DMS79 (cell line): ENCODE measurements around the gene UTP14A.
A peak's percentile ranks its signal among the peaks of the same experiment; 100 is the strongest.

Source experiments
- DNase-seq: peaks from one replicate; lab custom pipeline; 2025; lab: John Stamatoyannopoulos, UW

UTP14A gene

DNA sequence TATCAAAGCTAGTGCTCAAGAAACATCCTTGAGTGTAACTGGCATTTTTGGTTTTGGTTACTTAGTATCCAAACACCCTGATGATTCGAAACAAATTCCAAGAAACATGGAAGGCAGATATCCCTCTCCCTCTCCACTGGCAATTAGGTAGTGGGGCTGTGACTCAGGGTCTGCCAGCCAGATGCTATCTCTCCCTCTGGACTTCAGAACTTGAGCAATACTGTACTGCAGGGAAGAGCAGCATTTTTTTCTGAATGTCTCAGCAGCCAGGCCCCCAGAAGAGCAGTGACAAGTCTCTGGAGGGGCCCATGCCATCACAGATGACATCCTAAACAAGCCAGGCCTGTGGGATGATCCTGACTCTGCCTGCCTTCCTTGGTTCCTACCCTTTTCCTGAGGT, 39.2 kb downstream of the UTP14A start:
- no peak for DNase-seq

DNA sequence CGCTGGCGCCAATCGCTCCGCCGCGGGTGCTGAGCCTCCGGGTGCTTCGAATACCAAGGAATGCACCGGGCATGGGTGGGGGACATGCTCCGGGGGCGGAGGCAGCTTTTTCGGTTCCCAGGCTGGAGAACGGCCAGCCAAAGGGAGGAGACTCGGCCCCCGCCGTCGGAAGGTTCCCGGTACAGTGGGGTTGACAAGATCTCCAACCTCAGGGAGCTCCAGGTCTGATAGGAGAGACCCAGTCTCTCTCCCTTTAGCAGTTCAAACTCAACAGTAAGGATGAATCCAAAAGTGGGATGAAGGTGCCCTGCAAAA, 47.3 kb downstream of the UTP14A start:
- DNase-seq, result no peak

DNA sequence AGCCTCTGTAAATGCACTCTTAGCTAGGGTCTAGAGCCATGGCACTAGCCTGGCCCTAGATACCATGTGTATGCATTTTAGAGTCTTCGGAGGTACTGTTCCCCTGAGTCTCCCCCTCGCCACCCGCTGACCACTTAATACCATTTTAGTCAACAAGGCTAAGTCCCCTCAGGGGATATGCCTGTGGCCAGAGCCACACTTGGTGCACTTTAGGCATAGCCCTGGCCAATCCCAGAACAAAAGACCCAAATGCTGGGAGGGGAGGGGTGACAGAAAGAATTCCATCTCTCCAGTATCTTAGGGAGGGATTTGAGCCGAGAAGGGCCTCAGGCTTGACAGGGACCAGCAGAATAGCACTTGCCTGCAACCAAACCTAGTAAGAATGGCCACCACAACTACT, 47.9 kb downstream of the UTP14A start:
- no peak for DNase-seq

DNA sequence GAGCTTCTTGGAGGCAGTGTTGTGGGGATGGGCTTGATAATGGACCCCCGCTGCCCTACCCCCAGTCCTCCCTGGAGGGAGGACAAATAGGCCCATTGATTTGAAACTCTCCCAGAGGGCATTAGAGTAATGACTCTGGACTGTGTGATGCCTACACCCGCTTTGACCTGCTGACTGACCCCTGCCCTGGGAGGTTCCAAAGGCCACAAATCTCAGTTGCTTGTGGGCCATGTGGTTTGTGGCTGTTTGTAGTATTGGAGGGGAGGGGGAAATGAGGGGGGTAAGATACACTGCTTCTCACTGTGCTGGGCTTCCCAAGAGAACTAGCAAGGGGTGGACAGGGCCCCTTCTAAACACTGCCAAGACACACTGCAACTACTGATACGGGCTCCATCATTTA, 48.8 kb downstream of the UTP14A start:
- DNase-seq, result no peak

DNA sequence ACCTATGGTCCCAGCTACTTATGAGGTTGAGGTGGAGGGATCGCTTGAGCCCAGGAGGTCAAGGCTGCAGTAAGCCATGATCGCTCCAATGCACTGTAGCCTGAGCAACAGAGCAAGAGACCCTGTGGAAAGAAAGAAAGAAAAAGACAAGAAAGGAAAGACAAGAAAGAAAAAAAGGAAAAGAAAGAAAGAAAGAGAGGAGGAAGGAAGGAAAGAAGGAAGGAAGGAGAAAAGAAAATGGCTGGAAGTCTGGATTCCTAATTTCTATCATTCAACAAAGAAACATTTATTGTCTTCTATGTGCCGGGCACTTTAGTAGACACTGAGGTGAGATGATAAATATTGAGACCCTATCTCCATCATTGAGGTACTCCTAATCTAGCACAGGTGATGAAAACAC, 49.7 kb downstream of the UTP14A start:
- no peak for DNase-seq

DNA sequence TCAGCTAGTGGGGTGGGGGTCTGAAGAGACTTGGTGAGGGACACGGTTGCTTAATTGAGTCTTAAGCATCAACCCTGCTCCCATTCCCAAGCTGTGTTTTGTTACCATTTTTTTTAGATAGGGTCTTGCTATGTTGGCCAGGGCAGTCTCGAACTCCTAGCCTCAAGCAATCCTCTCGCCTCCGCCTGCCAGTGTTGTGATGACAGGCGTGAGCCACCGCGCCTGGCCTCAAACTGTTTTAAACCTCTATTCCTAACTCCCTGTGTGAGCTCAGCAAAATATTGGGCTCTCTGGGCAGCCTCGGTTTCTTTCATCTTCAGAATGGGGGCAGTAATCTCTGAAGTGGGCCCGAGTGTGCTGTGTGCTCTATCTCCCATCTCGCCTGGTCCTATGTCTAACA, 50.2 kb downstream of the UTP14A start:
- no peak for DNase-seq

DNA sequence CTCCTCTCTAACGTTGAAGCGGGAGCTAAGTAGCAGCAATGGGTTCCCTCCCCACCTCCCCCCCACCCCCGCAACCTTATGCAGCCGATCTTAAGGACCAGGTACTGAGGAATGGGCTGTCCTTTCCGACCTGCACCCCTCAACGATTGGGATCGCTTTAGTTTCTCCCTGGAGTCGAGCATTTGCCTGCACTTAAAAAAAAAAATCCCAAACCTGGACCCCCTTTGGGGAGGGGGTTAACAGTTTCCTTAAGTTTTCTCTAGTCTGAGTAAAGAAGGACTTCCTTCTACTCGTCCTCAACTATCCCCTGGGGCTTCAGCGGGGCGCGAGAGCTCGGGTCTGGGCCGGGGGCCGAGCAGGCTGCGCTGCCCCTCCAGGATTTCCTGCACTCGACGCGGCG, 50.8 kb downstream of the UTP14A start:
- DNase-seq, result no peak

DNA sequence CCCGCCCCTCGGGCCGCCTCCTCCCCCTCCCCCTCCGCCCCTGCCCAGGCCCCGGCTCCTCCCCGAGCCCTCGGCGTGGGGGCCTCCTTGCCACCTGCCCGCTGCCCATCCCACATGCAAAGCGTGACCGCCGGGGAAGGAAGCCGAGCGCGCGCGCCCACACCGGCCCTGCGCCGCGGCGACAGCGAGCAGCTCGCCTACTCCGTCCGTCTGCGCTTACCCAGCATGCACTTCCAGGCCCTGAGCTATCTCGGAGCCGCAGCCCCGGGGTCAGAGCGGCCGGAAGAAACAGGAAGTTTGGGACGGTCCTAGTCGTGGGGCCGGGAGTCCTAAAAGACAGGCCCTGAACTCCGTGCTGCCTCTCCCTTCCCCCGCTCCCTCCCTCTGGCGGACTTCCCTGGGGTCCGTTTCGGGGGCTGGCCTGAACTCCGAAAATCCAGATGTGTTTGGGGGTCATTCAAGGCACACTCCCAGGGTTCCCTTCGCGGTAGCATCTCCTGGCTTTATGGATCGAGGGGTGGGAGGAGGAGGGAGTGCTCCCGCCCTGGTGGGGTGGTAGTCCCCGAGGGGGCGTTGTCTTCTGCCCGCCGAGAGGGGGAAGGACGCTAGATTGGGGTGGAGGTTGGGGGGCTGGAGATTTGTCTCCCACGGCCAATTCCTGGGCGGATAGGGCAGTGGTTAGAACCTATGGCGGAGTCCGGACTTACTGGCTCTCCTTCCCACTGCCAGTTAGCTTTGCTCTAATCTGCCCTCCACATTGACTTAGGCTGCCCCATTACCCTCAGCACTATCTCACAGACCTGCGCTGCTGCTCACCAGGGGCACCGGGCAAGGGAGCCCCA, 51.5 kb downstream of the UTP14A start:
- DNase-seq, result peak; percentile 27

DNA sequence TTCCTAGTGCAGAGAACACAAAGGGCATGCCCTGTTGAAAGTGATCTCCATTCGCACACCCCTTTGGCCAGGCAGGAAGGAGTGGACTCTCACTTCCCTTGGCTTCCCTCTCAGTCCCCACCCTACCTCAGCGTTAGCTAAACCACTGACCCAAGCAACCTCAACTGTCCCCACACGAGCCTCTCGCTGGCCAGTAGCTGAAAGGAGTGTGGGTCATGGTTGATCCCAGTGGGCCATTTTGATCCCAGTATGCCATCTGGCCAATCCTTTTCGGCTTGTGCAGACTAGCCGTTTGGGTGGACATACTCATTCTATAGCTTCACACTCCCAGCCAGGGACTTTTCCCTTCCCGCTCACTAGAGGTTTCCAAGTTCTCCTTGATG, 52.1 kb downstream of the UTP14A start:
- no peak for DNase-seq

DNA sequence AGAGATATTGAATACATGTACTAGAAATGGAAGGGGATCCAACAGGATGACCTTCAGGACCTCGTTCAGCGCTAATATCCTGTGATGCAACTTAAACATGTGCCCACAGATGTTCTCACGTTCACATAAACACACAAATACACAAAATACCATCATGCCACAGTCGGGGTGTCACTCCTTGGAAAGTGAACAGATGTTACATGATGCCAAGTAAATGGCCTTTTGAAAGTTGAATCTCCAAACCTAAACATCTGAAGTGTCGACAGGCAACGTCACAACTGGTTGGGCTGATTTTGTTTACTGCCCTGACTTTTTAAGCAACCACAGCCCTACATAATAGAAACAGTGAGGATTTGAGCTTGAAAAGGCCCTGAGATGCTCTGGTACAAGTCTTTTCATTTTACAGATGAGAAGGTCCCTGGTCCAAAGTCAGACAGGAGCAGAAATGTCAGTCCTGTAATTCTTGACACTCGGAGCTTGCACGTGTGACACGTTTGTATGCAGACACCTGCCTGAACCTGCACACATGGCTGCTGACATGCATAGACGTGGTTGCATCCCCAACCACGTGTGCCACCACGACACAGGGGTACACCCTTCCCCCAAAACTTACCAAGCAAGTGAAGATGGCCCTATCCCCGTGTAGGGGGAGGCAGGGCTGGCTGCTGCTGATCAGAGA, 53.0 kb downstream of the UTP14A start:
- DNase-seq, result no peak

DNA sequence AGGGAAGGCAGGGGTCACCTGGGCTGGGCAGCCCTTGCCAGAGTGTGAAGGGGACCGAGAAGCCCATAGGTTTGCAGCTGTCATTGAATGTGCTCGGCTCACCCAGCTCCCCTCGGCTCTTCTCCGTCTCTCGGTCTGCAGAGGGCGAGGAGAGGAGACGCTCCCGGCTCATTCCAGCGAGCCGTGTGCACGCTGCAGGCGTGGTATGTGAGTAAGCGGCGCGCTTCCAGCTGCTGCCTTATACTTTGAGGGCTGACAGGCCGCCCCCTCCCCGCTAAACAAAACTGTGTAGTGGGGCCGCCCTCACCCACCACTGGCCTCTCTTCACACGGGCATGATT, 53.5 kb downstream of the UTP14A start:
- no peak for DNase-seq

DNA sequence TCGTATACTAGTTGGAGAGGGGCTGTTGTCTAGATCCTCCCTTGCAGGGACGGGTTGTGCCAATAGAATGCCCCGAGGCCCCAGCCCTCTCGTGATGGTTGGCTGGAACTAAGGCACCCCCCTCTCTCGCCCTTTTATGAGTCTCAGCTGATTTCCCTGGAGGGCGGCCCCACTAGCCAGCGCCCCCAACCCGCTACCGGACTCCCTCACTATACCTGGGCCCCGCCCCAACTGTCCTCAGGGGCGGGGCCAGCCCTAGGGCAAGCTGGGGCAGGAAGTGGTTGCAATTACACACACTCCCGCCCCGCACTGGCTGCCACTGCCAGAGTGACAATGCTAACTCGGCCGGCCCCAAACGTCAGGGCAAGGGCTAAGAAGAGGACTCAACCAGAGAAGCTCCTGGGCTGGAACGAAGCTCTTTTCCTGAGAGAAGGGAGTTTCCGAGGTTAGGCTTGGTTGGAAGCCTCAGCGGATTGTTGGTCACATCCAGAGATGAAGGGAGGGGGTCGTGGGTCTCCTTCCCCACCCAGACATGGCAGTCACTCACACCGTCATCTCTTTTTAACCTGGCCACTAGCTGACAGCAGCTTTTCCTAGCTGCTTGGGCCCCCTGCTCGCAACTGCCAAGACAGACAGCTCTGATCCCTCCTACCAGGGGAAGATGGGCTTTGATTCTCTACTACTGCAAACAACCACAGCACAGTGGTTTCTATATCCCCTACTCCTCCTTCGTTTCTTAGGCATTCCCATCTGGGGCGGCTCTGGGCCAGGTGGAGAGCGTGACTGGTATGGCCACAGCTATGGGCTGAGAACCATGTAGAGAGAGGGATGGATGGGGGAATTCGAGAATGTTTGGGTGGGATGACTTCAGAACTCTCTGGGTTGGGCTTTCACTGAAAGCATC, 55.5 kb downstream of the UTP14A start:
- peak; percentile 33 for DNase-seq

DNA sequence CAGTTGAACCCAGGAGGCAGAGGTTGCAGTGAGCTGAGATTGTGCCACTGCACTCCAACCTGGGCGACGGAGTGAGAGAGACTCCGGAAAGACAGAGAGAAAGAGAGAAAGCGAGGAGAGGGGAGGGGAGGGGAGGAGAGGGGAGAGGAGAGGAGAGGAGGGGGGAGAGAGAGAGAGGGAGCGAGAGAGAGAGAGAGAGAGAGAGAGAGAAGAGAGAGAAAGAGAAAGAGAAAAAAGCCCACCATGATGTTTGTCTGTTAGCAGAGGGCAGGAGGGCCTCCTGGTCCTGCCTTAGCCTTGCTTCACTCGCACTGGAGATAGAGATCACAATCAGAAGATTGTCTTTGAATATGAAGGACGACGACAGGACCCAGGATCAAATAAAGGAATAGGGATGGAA, 57.8 kb downstream of the UTP14A start:
- DNase-seq, result no peak

DNA sequence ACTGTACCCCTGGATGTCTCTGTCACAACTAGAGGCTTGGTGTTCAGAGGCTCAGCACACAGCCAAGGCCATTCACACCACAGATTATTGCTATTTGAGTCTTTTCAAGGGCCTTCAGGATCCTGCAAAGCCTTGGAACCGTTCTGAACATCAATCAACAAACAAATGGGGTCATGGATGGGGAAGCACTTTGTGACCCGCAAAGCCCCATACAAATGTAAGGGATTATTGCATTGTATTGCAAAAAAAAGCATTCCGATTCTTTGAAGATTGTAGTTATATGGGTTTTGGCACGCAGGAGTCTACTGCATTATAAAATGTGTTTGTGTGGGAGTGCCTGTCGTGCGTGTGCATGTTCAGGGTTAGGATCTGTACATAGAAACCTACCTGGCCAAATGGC, 59.2 kb downstream of the UTP14A start:
- DNase-seq, result no peak

DNA sequence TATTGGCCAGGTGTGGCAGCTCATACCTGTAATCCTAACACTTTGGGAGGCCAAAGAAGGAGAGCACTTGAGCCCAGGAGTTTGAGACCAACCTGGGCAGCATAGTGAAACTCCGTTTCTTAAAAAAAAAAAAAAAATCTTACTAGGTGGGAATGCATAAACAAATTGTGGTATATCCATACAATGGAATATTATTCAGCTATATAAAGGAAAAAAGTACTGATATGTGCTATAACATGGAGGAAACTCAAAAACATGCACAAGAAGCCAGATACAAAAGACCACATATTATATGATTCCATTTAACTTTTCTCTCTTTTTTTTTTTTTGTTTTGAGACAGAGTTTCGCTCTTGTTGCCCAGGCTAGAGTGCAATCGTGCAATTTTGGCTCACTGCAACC, 63.0 kb downstream of the UTP14A start:
- DNase-seq, result no peak

DNA sequence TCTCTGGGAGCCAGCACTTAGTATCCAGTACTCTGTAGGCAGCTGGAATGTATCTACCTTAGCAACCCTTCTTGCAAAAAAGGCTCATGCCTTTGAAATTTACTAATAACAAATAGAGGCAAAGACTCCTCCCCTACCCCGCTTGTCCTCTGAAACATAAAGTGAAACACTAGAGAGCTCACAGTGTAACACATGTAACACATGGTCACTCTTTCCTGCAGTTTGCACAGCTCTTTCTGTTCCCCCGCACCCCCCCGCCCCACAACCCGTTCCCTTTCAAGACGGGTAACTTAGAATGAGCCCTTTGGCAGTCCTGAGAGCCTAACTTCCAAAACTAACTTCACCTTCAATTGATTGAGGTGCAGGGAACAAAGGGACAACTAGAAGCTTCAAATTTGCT, 70.5 kb downstream of the UTP14A start:
- no peak for DNase-seq
